ENCODE data around the gene TTLL3.

- no peak for TF ChIP-seq POLR2A (IDR thresholded peaks at IDR 0.05)
- TF ChIP-seq, protein P1, sequence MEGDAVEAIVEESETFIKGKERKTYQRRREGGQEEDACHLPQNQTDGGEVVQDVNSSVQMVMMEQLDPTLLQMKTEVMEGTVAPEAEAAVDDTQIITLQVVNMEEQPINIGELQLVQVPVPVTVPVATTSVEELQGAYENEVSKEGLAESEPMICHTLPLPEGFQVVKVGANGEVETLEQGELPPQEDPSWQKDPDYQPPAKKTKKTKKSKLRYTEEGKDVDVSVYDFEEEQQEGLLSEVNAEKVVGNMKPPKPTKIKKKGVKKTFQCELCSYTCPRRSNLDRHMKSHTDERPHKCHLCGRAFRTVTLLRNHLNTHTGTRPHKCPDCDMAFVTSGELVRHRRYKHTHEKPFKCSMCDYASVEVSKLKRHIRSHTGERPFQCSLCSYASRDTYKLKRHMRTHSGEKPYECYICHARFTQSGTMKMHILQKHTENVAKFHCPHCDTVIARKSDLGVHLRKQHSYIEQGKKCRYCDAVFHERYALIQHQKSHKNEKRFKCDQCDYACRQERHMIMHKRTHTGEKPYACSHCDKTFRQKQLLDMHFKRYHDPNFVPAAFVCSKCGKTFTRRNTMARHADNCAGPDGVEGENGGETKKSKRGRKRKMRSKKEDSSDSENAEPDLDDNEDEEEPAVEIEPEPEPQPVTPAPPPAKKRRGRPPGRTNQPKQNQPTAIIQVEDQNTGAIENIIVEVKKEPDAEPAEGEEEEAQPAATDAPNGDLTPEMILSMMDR (IDR thresholded peaks at IDR 0.05): no peak
Measured at GRCh38 chr3:9761919-9762318, 48.1 kb upstream of the TTLL3 start.

All from body of pancreas (tissue), 4 donors.